ENCODE results near the gene ANXA4.
"Not testable (repeated sequence)": the region's sequence is repeated elsewhere in the genome, so short reads cannot be mapped to it uniquely, and the experiment has no call there.

Gene ANXA4

GRCh38 chr2:69714024-69714423 is 27.9 kb upstream of the ANXA4 start:
- H3K4me3 ChIP-seq (ENCODE audit: control insufficient read depth, low read depth, low read length): no peak overlapping the region
- no peak for TF ChIP-seq CTCF (conservative IDR thresholded peaks at IDR 0.05; ENCODE audit: control insufficient read depth, insufficient read depth, low read depth, low read length)
- DNase-seq (ENCODE audit: low read depth): no peak

GRCh38 chr2:69714539-69715220 is 27.3 kb upstream of the ANXA4 start:
- peak; percentile 78 for TF ChIP-seq CTCF (conservative IDR thresholded peaks at IDR 0.05; ENCODE audit: control insufficient read depth, insufficient read depth, low read depth, low read length)
- H3K4me3 ChIP-seq (ENCODE audit: control insufficient read depth, low read depth, low read length): not testable (repeated sequence)
- DNase-seq (ENCODE audit: low read depth): peak; percentile 82

- no peak for TF ChIP-seq CTCF (conservative IDR thresholded peaks at IDR 0.05; ENCODE audit: control insufficient read depth, insufficient read depth, low read depth, low read length)
- no peak overlapping the region for H3K4me3 ChIP-seq (ENCODE audit: control insufficient read depth, low read depth, low read length)
- DNase-seq (ENCODE audit: low read depth): peak; percentile 30
Observed at GRCh38 chr2:69715964-69716363, 26.0 kb upstream of the ANXA4 start.

GRCh38 chr2:69716555-69717120 is 25.3 kb upstream of the ANXA4 start:
- peak; percentile 63 for DNase-seq (ENCODE audit: low read depth)
- H3K4me3 ChIP-seq (ENCODE audit: control insufficient read depth, low read depth, low read length): no peak overlapping the region
- peak; percentile 6 for TF ChIP-seq CTCF (conservative IDR thresholded peaks at IDR 0.05; ENCODE audit: control insufficient read depth, insufficient read depth, low read depth, low read length)

- no peak overlapping the region for H3K4me3 ChIP-seq (ENCODE audit: control insufficient read depth, low read depth, low read length)
- no peak for DNase-seq (ENCODE audit: low read depth)
- TF ChIP-seq CTCF (conservative IDR thresholded peaks at IDR 0.05; ENCODE audit: control insufficient read depth, insufficient read depth, low read depth, low read length): no peak
Observed at GRCh38 chr2:69717186-69717585, 24.7 kb upstream of the ANXA4 start.

GRCh38 chr2:69717861-69718273 is 24.1 kb upstream of the ANXA4 start:
- TF ChIP-seq CTCF (conservative IDR thresholded peaks at IDR 0.05; ENCODE audit: control insufficient read depth, insufficient read depth, low read depth, low read length): no peak
- DNase-seq (ENCODE audit: low read depth): peak; percentile 10
- H3K4me3 ChIP-seq (ENCODE audit: control insufficient read depth, low read depth, low read length): no peak overlapping the region

All from fibroblast of mammary gland (primary cell).